HEK293 (cell line): ENCODE data around the gene DNM1.

Experiments used
- BCL11A ChIP-seq: fragments of 450-650 bp; formaldehyde crosslinking; IDR thresholded peaks from 2 replicates; pipeline ENCODE4 v1.5.1; 2016; ENCODE audit warnings: low read depth, missing biosample characterization, missing genetic modification characterization
- GLIS2 ChIP-seq: fragments of 450-650 bp; formaldehyde crosslinking; IDR thresholded peaks from 2 replicates; pipeline ENCODE4 v1.5.1; 2016; ENCODE audit warnings: missing biosample characterization, missing genetic modification characterization
- INSM2 ChIP-seq: fragments of 450-650 bp; formaldehyde crosslinking; IDR thresholded peaks from 2 replicates; pipeline ENCODE4 v1.5.1; 2016; ENCODE audit warnings: missing biosample characterization, missing genetic modification characterization
- MZF1 ChIP-seq: fragments of 450-650 bp; formaldehyde crosslinking; IDR thresholded peaks from 2 replicates; pipeline ENCODE4 v1.5.1; 2017; ENCODE audit warnings: missing biosample characterization, missing genetic modification characterization, borderline replicate concordance
- PATZ1 ChIP-seq: fragments of 450-650 bp; formaldehyde crosslinking; IDR thresholded peaks from 2 replicates; pipeline ENCODE4 v1.5.1; 2016; ENCODE audit warnings: missing biosample characterization, missing genetic modification characterization
- PRDM4 ChIP-seq: fragments of 450-650 bp; formaldehyde crosslinking; IDR thresholded peaks from 2 replicates; pipeline ENCODE4 v1.5.1; 2017; ENCODE audit warnings: missing biosample characterization, missing genetic modification characterization
- PRDM6 ChIP-seq: fragments of 450-650 bp; formaldehyde crosslinking; IDR thresholded peaks from 2 replicates; pipeline ENCODE4 v1.5.1; 2017; ENCODE audit warnings: missing biosample characterization, missing genetic modification characterization
- WT1 ChIP-seq: fragments of 450-650 bp; formaldehyde crosslinking; IDR thresholded peaks from 2 replicates; pipeline ENCODE4 v1.5.1; 2016; ENCODE audit warnings: missing biosample characterization, missing genetic modification characterization
- YY2 ChIP-seq: fragments of 450-650 bp; formaldehyde crosslinking; IDR thresholded peaks from 2 replicates; pipeline ENCODE4 v1.5.1; 2016; ENCODE audit warnings: missing biosample characterization, missing genetic modification characterization
- ZBTB7A ChIP-seq: fragments of 450-650 bp; formaldehyde crosslinking; IDR thresholded peaks from 2 replicates; pipeline ENCODE4 v1.5.1; 2016; ENCODE audit warnings: low read depth, missing biosample characterization, missing genetic modification characterization
- ZNF10 ChIP-seq: fragments of 450-650 bp; formaldehyde crosslinking; IDR thresholded peaks from 2 replicates; pipeline ENCODE4 v1.5.1; 2017; ENCODE audit warnings: missing biosample characterization, missing genetic modification characterization
- ZNF132 ChIP-seq: fragments of 450-650 bp; formaldehyde crosslinking; IDR thresholded peaks from 2 replicates; pipeline ENCODE4 v1.5.1; 2017; ENCODE audit warnings: missing biosample characterization, missing genetic modification characterization, borderline replicate concordance
- ZNF140 ChIP-seq: fragments of 450-650 bp; formaldehyde crosslinking; IDR thresholded peaks from 2 replicates; pipeline ENCODE4 v1.5.1; 2016; ENCODE audit warnings: missing biosample characterization, missing genetic modification characterization
- ZNF146 ChIP-seq: fragments of 450-650 bp; formaldehyde crosslinking; IDR thresholded peaks from 2 replicates; pipeline ENCODE4 v1.5.1; 2016; ENCODE audit warnings: missing biosample characterization, missing genetic modification characterization
- ZNF324 ChIP-seq: fragments of 450-650 bp; formaldehyde crosslinking; IDR thresholded peaks from 2 replicates; pipeline ENCODE4 v1.5.1; 2016; ENCODE audit warnings: missing biosample characterization, missing genetic modification characterization
- ZNF341 ChIP-seq: fragments of 450-650 bp; formaldehyde crosslinking; IDR thresholded peaks from 2 replicates; pipeline ENCODE4; 2016; ENCODE audit warnings: low read depth, missing biosample characterization, missing genetic modification characterization
- ZNF366 ChIP-seq: fragments of 450-650 bp; formaldehyde crosslinking; conservative IDR thresholded peaks from 2 replicates; pipeline ENCODE4 v1.5.1; 2016; ENCODE audit warnings: missing biosample characterization, missing genetic modification characterization
- ZNF398 ChIP-seq: fragments of 450-650 bp; formaldehyde crosslinking; IDR thresholded peaks from 2 replicates; pipeline ENCODE4 v1.5.1; 2017; ENCODE audit warnings: missing biosample characterization, missing genetic modification characterization
- ZNF548 ChIP-seq: fragments of 450-650 bp; formaldehyde crosslinking; IDR thresholded peaks from 2 replicates; pipeline ENCODE4 v1.5.1; 2016; ENCODE audit warnings: missing biosample characterization, missing genetic modification characterization
- ZNF555 ChIP-seq: fragments of 450-650 bp; formaldehyde crosslinking; conservative IDR thresholded peaks from 2 replicates; pipeline ENCODE4 v1.5.1; 2017; ENCODE audit warnings: missing biosample characterization, mild to moderate bottlenecking, missing genetic modification characterization, inconsistent platforms
- ZNF596 ChIP-seq: fragments of 450-650 bp; IDR thresholded peaks from 2 replicates; pipeline ENCODE4 v1.5.0; 2018; ENCODE audit warnings: missing biosample characterization, mild to moderate bottlenecking, missing genetic modification characterization, moderate library complexity
- ZNF600 ChIP-seq: fragments of 450-650 bp; formaldehyde crosslinking; IDR thresholded peaks from 2 replicates; pipeline ENCODE4 v1.5.1; 2016; ENCODE audit warnings: missing biosample characterization, missing genetic modification characterization
- ZNF639 ChIP-seq: fragments of 450-650 bp; formaldehyde crosslinking; IDR thresholded peaks from 2 replicates; pipeline ENCODE4 v1.5.1; 2016; ENCODE audit warnings: missing biosample characterization, missing genetic modification characterization
- ZNF660 ChIP-seq: fragments of 450-650 bp; IDR thresholded peaks from 2 replicates; pipeline ENCODE4 v1.5.1; 2018; ENCODE audit warnings: missing biosample characterization, mild to moderate bottlenecking, missing genetic modification characterization

The DNM1 gene

GRCh38 chr9:128190516-128191405 is 12.4 kb upstream of the DNM1 start (continued):
- TF ChIP-seq YY2 (peak; percentile 44; the same call in 1 of the 2 replicates), ZNF398 (tag by site-specific recombination) (no peak), ZNF132 (tag by site-specific recombination) (no peak), ZNF341 (tag by site-specific recombination) (peak; percentile 56), ZNF146 (no peak), ZNF366 (tag by site-specific recombination) (0 out of 2 replicates have a peak, but pooled peaks have one; percentile 31), PATZ1 (tag by site-specific recombination) (peak; percentile 35), MZF1 (tag by site-specific recombination) (no peak), INSM2 (tag by site-specific recombination) (no peak), ZNF660 (tag by site-specific recombination) (no peak), ZNF10 (no peak), ZNF600 (tag by site-specific recombination) (0 out of 2 replicates have a peak, but pooled peaks have one; percentile 25), PRDM4 (tag by site-specific recombination) (no peak), ZNF555 (tag by site-specific recombination) (no peak), ZNF324 (tag by site-specific recombination) (no peak), WT1 (tag by site-specific recombination) (no peak), ZNF596 (no peak), ZNF548 (tag by site-specific recombination) (no peak), ZNF639 (tag by site-specific recombination) (no peak), BCL11A (tag by site-specific recombination) (no peak), GLIS2 (tag by site-specific recombination) (peak; percentile 66), ZBTB7A (peak; percentile 56; the same call in 1 of the 2 replicates), ZNF140 (no peak), PRDM6 (tag by site-specific recombination) (no peak)
